Trophoblast cell (in vitro differentiated cells and primary cell): ENCODE measurements around the gene MAP2K6.

Experiments used
- DNase-seq, 2 donors: peaks; one replicate each; pipeline ENCODE4 v3.0.0-alpha.2; 2016
- H2AFZ ChIP-seq: 2 replicates; pipeline ENCODE4 v1.6.1; 2013; ENCODE audit warnings: low read length, moderate library complexity, mild to moderate bottlenecking; ENCODE audit not compliant: insufficient read depth, poor library complexity
- H2AK5ac ChIP-seq: 2 replicates; pipeline ENCODE4 v1.6.1; 2013; ENCODE audit warnings: mild to moderate bottlenecking, low read length
- H2BK120ac ChIP-seq: 2 replicates; pipeline ENCODE4 v1.6.1; 2013; ENCODE audit warnings: low read length, mild to moderate bottlenecking, moderate library complexity; ENCODE audit not compliant: insufficient read depth, poor library complexity
- H2BK12ac ChIP-seq: 2 replicates; pipeline ENCODE4 v1.6.1; 2013; ENCODE audit warnings: mild to moderate bottlenecking, low read length, moderate library complexity
- H2BK5ac ChIP-seq: 2 replicates; pipeline ENCODE4 v1.6.1; 2013; ENCODE audit warnings: low read length, low read depth, moderate library complexity, mild to moderate bottlenecking; ENCODE audit not compliant: poor library complexity
- H3K14ac ChIP-seq: 2 replicates; pipeline ENCODE4 v1.6.1; 2013; ENCODE audit warnings: mild to moderate bottlenecking, low read length
- H3K18ac ChIP-seq: 2 replicates; pipeline ENCODE4 v1.6.1; 2013; ENCODE audit warnings: mild to moderate bottlenecking, low read length
- H3K23ac ChIP-seq: 2 replicates; pipeline ENCODE4 v1.6.1; 2013; ENCODE audit warnings: low read length
- H3K27ac ChIP-seq: 2 replicates; pipeline ENCODE4 v1.5.1; 2013; ENCODE audit warnings: low read depth, mild to moderate bottlenecking, inconsistent platforms, low read length, moderate library complexity
- H3K27me3 ChIP-seq: 2 replicates; pipeline ENCODE4 v1.6.1; 2013; ENCODE audit warnings: inconsistent platforms, mild to moderate bottlenecking, low read length, moderate library complexity; ENCODE audit not compliant: insufficient read depth
- H3K36me3 ChIP-seq, 2 experiments: 1 replicate in 1 of 2; 2 replicates in 1 of 2; pipeline ENCODE4 v1.6.1; 2013; ENCODE audit warnings: low read length in 2 of 2, mild to moderate bottlenecking in 2 of 2, moderate library complexity in 1 of 2; ENCODE audit not compliant: insufficient read depth in 2 of 2, control insufficient read depth in 1 of 2
- H3K4ac ChIP-seq: 2 replicates; pipeline ENCODE4 v1.6.1; 2013; ENCODE audit warnings: low read depth, mild to moderate bottlenecking, low read length, moderate library complexity
- H3K4me1 ChIP-seq, 2 experiments: 1 replicate in 1 of 2; 2 replicates in 1 of 2; pipeline ENCODE4 v1.6.1; 2013; ENCODE audit warnings: low read length in 2 of 2, mild to moderate bottlenecking in 2 of 2, moderate library complexity in 1 of 2; ENCODE audit not compliant: insufficient read depth in 2 of 2, control insufficient read depth in 1 of 2
- H3K4me2 ChIP-seq: 2 replicates; pipeline ENCODE4 v1.6.1; 2013; ENCODE audit warnings: inconsistent platforms, mild to moderate bottlenecking, low read length, moderate library complexity
- H3K4me3 ChIP-seq: 2 replicates; pipeline ENCODE4 v1.5.1; 2013; ENCODE audit warnings: mild to moderate bottlenecking, low read depth, low read length, inconsistent platforms
- H3K79me1 ChIP-seq: one replicate; pipeline ENCODE4 v1.6.1; 2013; ENCODE audit warnings: low read length
- H3K79me2 ChIP-seq: 2 replicates; pipeline ENCODE4 v1.6.1; 2013; ENCODE audit warnings: low read length, mild to moderate bottlenecking; ENCODE audit not compliant: control insufficient read depth, insufficient read depth, poor library complexity
- H3K9ac ChIP-seq: 2 replicates; pipeline ENCODE4 v1.6.1; 2013; ENCODE audit warnings: mild to moderate bottlenecking, low read length
- H3K9me3 ChIP-seq: 2 replicates; pipeline ENCODE4 v1.6.1; 2013; ENCODE audit warnings: low read depth, mild to moderate bottlenecking, control low read depth, inconsistent platforms, low read length; ENCODE audit not compliant: insufficient read depth
- H4K12ac ChIP-seq: 2 replicates; pipeline ENCODE4 v1.6.1; 2013; ENCODE audit warnings: low read depth, mild to moderate bottlenecking, low read length, moderate library complexity
- H4K8ac ChIP-seq: 2 replicates; pipeline ENCODE4 v1.6.1; 2013; ENCODE audit warnings: low read depth, mild to moderate bottlenecking, low read length, moderate library complexity
- H4K91ac ChIP-seq: one replicate; pipeline ENCODE4 v1.6.1; 2013; ENCODE audit warnings: low read depth, mild to moderate bottlenecking, low read length, moderate library complexity
- WGBS: extraction: QIAGEN DNeasy Blood & Tissue Kit; methylation state at CpG from one replicate; pipeline ENCODE4 v1.1.7; 2013; ENCODE audit warnings: missing lambda C conversion rate; ENCODE audit not compliant: insufficient read length, insufficient coverage; ENCODE audit errors: extremely low coverage; 5-methylcytosine and 5-hydroxymethylcytosine counted together

MAP2K6 gene

DNA sequence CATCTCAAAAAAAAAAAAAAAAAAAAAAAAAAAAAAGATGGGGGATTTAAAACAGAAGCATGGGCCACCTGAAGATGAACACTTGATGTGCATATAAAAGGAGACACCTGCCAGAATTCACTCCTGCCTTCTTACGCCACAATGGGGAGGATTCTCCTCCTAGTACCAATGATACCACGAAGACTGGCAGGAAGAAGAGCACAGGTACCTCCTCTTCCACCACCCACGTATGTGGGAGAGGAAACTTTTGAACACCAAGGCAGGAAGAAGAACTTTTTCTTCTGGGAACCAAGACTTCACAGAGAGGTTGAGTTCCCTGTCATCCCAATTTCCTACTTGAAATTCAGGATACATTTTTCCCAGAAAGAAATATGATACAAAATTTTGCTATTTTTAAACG is 2.7 kb upstream of the MAP2K6 start:
- WGBS: no CpG with 5 or more reads among the region's 4 CpGs
- H4K8ac ChIP-seq: no peak overlapping the region
- no peak overlapping the region for H3K4me2 ChIP-seq
- H3K23ac ChIP-seq: no peak overlapping the region
- H3K14ac ChIP-seq: no peak overlapping the region
- no peak overlapping the region for H2BK12ac ChIP-seq
- no peak overlapping the region for H2BK5ac ChIP-seq
- no peak overlapping the region for H3K27ac ChIP-seq
- no peak for DNase-seq
- no peaks in the 10 kb centered on the region for H3K79me1 ChIP-seq
- no peak overlapping the region for H4K91ac ChIP-seq
- H2AFZ ChIP-seq: no peak overlapping the region
- no peak overlapping the region for H3K4ac ChIP-seq
- H3K18ac ChIP-seq: no peak overlapping the region
- H3K4me1 ChIP-seq: no peaks in the 10 kb centered on the region
- H2BK120ac ChIP-seq: no peak overlapping the region
- H3K4me3 ChIP-seq: no peak overlapping the region
- H2AK5ac ChIP-seq: no peak overlapping the region
- H3K36me3 ChIP-seq: no peaks in the 10 kb centered on the region
- no peaks in the 10 kb centered on the region for H3K79me2 ChIP-seq
- no peak overlapping the region for H4K12ac ChIP-seq
- H3K9ac ChIP-seq: no peak overlapping the region
- no peaks in the 10 kb centered on the region for H3K27me3 ChIP-seq
- no peaks in the 10 kb centered on the region for H3K9me3 ChIP-seq

DNA sequence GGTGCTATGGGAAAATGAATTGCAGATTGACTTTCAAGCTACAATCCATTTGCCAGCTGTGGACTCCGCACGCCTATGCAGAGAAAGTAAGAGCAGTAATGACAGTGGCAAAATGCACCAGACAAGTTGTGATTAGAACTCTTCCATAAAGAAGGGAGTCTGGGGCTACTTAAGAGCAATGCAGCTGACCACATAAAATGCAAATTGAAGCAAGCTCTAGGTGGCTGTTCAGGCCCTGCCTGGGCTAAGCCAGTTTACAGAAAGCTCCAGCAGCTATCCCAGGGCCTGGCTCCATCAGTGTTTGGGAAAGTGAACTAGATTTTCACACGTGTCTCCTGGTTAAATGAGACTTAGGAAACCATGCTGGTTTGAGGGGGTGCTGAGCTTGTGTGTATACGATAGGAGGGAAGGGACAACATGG is 2.2 kb upstream of the MAP2K6 start:
- Histone ChIP-seq H3K4me2 (no peak overlapping the region), H2AFZ (no peak overlapping the region), H3K4ac (no peak overlapping the region), H3K23ac (no peak overlapping the region), H2BK120ac (no peak overlapping the region), H3K36me3 (no peaks in the 10 kb centered on the region), H4K8ac (no peak overlapping the region), H3K27me3 (no peaks in the 10 kb centered on the region), H2BK12ac (no peak overlapping the region), H3K4me1 (no peaks in the 10 kb centered on the region), H4K12ac (no peak overlapping the region), H3K27ac (no peak overlapping the region), H3K79me1 (no peaks in the 10 kb centered on the region), H2BK5ac (no peak overlapping the region), H3K79me2 (no peaks in the 10 kb centered on the region), H4K91ac (no peak overlapping the region), H3K4me3 (no peak overlapping the region), H3K9ac (no peak overlapping the region), H3K14ac (no peak overlapping the region), H2AK5ac (no peak overlapping the region), H3K18ac (no peak overlapping the region), H3K9me3 (no peaks in the 10 kb centered on the region)
- no peak for DNase-seq
- no CpG with 5 or more reads among the region's 4 CpGs for WGBS

DNA sequence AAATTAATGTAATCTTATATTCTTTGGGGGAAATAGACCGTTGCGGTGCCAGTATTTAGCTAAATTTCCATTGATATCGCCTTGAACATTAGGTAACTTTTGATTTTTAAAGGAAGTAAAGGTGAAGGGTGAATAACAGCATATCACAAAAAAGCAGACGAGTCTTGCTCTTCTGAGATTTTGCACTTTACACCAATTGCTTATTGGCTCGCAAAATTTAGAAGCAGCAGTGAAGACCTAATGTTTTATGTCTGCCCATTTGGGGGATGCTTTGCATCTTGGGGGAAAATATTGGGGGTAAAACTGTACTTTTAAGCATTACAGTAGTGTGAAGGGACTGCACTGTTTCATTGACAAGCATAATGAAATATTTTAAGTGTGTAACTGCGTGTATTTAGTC is 934 bp downstream of the MAP2K6 start:
- H3K9me3 ChIP-seq: no peaks in the 10 kb centered on the region
- H4K91ac ChIP-seq: no peak overlapping the region
- no peak overlapping the region for H3K18ac ChIP-seq
- DNase-seq: no peak
- no peak overlapping the region for H2BK120ac ChIP-seq
- no peak overlapping the region for H2AK5ac ChIP-seq
- no peak overlapping the region for H2BK5ac ChIP-seq
- H3K79me2 ChIP-seq: no peaks in the 10 kb centered on the region
- no peak overlapping the region for H2BK12ac ChIP-seq
- H2AFZ ChIP-seq: no peak overlapping the region
- no peak overlapping the region for H3K27ac ChIP-seq
- no peak overlapping the region for H3K9ac ChIP-seq
- no peaks in the 10 kb centered on the region for H3K79me1 ChIP-seq
- no peak overlapping the region for H3K4me2 ChIP-seq
- H4K8ac ChIP-seq: no peak overlapping the region
- no peak overlapping the region for H3K4me3 ChIP-seq
- no peak overlapping the region for H3K23ac ChIP-seq
- H3K4ac ChIP-seq: no peak overlapping the region
- no peaks in the 10 kb centered on the region for H3K4me1 ChIP-seq
- H3K27me3 ChIP-seq: no peaks in the 10 kb centered on the region
- H4K12ac ChIP-seq: no peak overlapping the region
- H3K36me3 ChIP-seq: no peaks in the 10 kb centered on the region
- WGBS: no CpG with 5 or more reads among the region's 6 CpGs
- no peak overlapping the region for H3K14ac ChIP-seq

DNA sequence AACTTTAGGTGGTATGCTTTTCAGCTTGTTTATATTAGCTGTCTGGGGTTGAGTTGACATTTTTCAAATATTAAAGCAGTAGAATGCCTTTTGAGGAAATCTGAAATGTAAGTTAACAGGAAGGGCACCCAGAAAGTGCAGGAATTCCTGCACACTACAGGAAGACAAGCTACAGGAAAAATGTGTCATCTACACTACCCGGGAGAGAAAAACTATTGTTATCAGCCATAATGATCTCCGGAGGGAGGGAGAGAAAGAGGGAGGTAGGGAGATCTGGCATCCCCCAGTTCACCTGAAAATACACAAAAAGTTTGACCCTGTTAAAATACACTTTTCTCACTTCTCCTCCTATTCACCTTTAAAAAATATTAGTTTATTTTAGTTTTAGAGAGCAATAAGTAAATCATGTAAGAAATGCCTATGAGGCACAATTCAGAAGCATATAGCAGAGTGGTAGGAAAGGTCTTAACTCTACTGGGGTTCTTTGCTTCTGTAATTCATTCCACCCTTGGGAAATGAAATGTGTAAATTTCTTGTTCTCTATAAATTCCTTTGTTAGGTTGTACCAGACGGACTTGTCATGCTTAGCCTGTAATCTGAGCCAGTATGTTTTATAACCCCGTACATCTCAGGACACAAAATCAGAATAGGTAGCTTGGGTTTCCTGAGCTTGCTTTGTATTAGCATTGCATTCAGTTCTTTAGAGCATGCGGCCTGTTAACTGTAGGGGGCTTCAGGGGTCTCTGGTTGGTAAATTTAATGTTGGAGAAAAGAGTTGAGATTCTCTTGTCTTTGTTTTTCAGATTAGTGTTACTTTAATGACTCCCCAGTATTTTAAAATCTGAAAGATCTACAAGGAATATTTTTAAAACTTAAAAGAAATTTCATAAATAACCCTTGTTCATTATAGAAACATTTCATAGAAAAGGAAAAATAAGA is 3.3 kb downstream of the MAP2K6 start:
- H2AFZ ChIP-seq: no peak overlapping the region
- WGBS: no CpG with 5 or more reads among the region's 5 CpGs
- H4K8ac ChIP-seq: no peak overlapping the region
- DNase-seq: no peak
- H3K9me3 ChIP-seq: no peaks in the 10 kb centered on the region
- no peaks in the 10 kb centered on the region for H3K4me1 ChIP-seq
- no peak overlapping the region for H3K27ac ChIP-seq
- no peak overlapping the region for H3K18ac ChIP-seq
- H3K23ac ChIP-seq: no peak overlapping the region
- H2BK120ac ChIP-seq: no peak overlapping the region
- no peak overlapping the region for H4K91ac ChIP-seq
- H3K79me2 ChIP-seq: no peaks in the 10 kb centered on the region
- no peak overlapping the region for H3K4me2 ChIP-seq
- no peak overlapping the region for H4K12ac ChIP-seq
- H3K27me3 ChIP-seq: no peaks in the 10 kb centered on the region
- H2AK5ac ChIP-seq: no peak overlapping the region
- no peaks in the 10 kb centered on the region for H3K36me3 ChIP-seq
- no peak overlapping the region for H3K4me3 ChIP-seq
- no peak overlapping the region for H2BK5ac ChIP-seq
- H2BK12ac ChIP-seq: no peak overlapping the region
- no peaks in the 10 kb centered on the region for H3K79me1 ChIP-seq
- H3K14ac ChIP-seq: no peak overlapping the region
- H3K4ac ChIP-seq: no peak overlapping the region
- H3K9ac ChIP-seq: no peak overlapping the region
